ENCODE measurements around the gene LPAR3.

Gene LPAR3

DNA sequence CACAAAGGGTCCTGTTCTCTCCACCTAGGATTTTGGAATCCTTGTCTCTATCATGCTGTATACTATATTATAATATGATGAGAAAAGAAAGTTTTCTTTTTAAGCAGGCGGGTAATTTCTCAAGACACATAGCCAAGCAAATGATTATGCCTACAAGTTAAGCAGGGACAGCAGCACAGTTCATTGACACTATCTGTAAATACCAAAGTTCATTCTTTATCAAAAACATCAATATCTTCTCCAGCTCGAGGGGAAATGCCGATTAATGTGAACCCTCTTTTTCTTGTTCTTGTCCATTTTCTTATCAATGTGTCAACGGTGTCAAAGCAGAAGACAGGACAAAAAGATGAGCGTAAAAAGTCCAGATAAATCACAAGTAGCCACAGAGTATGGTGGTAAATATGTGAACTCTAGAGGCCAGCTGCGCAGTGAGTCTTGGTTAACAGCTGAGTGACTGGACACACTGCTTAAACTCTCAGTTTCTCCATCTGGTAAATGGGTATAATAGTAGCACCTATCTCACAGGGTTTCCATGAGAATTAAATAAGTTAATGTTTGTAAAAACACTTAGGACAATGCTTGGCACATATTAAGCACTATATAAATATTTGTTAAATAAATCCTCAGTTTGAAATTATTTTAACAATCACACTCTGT is 30.9 kb downstream of the LPAR3 start:
- TF ChIP-seq CTCF (IDR thresholded peaks at IDR 0.05), result no peak

- TF ChIP-seq CTCF (IDR thresholded peaks at IDR 0.05), result no peak
These were observed 31.5 kb downstream of the LPAR3 start for GRCh38 chr1:84861516-84861915.

DNA sequence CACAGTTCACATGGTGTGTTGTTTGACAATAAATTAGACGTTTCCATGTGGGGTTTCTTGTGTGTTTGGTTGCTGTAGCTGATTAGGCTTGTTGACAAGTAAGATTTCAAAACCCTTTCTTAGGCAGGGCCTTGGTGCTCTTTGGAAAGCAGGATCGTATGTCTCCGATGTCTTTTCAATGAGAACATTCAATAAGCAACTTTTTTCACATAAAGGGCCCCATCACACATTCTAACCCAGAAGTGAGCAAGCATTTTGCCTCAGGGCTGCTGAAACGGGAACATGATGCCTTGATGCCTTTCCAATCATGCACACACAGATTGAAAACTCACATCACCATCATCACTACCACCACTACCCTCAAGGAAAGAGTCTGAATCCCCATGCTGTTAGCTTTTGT is 33.1 kb downstream of the LPAR3 start:
- no peak for TF ChIP-seq CTCF (IDR thresholded peaks at IDR 0.05)

DNA sequence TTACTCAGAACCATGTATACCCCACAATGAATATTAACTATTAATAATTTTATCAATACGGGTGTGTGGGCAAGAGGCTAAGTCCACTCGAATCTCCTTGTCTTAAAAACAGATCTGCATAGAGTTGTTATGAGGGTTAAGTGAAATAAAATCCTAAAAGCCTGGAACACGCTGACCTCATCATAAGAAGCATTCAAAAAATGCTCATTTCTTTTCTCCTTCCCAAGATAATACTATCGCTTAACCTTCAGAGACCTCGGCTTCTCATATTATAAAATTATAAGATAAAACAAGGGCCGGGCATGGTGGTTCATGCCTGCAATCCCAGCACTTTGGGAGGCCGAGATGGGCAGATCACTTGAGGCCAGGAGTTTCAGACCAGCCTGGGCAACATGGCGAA is 35.1 kb downstream of the LPAR3 start:
- no peak for TF ChIP-seq CTCF (IDR thresholded peaks at IDR 0.05)

GRCh38 chr1:84856726-84857270 is 36.2 kb downstream of the LPAR3 start:
- no peak for TF ChIP-seq CTCF (IDR thresholded peaks at IDR 0.05)

GRCh38 chr1:84855691-84856630 is 37.0 kb downstream of the LPAR3 start:
- TF ChIP-seq CTCF (IDR thresholded peaks at IDR 0.05), result no peak

- TF ChIP-seq CTCF (IDR thresholded peaks at IDR 0.05), result no peak
These were observed 37.8 kb downstream of the LPAR3 start for GRCh38 chr1:84855168-84855567.

Measured in LNCAP (cell line).